Renal cortex interstitium (tissue), 15 donors: ENCODE results near the gene ISYNA1. TPM values are rescaled to one million over a fixed set of nuclear protein-coding genes. Genes with fewer than 3 reads are reported as not detected.

Experiments
- DNase-seq, 11 donors: peaks; one replicate each; pipeline ENCODE4 v3.0.0-alpha.2; 2013; ENCODE audit warnings: low read depth in 9 of 11, low spot score in 4 of 11; ENCODE audit errors: extremely low read depth in 1 of 11
- long read RNA-seq, 16 experiments: transcript quantifications; one replicate each; lab custom pipeline, GENCODE V29; 2026
- polyA plus RNA-seq, 3 donors: library from polyadenylated mRNA; unstranded; fragments of 120-200 nt; gene quantifications; one replicate each; pipeline ENCODE4 v1.2.1, GENCODE V29; 2013; ENCODE audit not compliant: insufficient read length in 3 of 3

ISYNA1 gene
- 100 to 1,000 TPM; 104 to 133 (median 123) TPM for polyA plus RNA-seq
- long read RNA-seq, donor 1, transcript ISYNA1-201 (11 exons, 2,420 nt) = major isoform, 27 of 39 reads
- long read RNA-seq, donor 1, transcript ISYNA1-209 (3 exons, 696 nt) = minor isoform, 7 of 39 reads
- long read RNA-seq, donor 1, partial matches to known transcripts = 0 of 39 reads
- long read RNA-seq, donor 1, other reads (novel, unspliced or antisense) = 0 of 39 reads
- long read RNA-seq, donor 2, transcript ISYNA1-201 (11 exons, 2,420 nt) = major isoform, 29 of 43 reads
- long read RNA-seq, donor 2, partial matches to known transcripts = 10 of 43 reads
- long read RNA-seq, donor 2, other reads (novel, unspliced or antisense) = 0 of 43 reads
- long read RNA-seq, donor 3, transcript ISYNA1-201 (11 exons, 2,420 nt) = major isoform, 52 of 121 reads
- long read RNA-seq, donor 3, transcript ISYNA1-209 (3 exons, 696 nt) = minor isoform, 15 of 121 reads
- long read RNA-seq, donor 3, partial matches to known transcripts = 34 of 121 reads
- long read RNA-seq, donor 3, other reads (novel, unspliced or antisense) = 16 of 121 reads
- long read RNA-seq, donor 4, transcript ISYNA1-201 (11 exons, 2,420 nt) = major isoform, 29 of 71 reads
- long read RNA-seq, donor 4, transcript ISYNA1-209 (3 exons, 696 nt) = minor isoform, 24 of 71 reads
- long read RNA-seq, donor 4, partial matches to known transcripts = 10 of 71 reads
- long read RNA-seq, donor 4, other reads (novel, unspliced or antisense) = 0 of 71 reads
- long read RNA-seq, donor 5, transcript ISYNA1-209 (3 exons, 696 nt) = minor isoform, 20 of 132 reads
- long read RNA-seq, donor 5, transcript ISYNA1-201 (11 exons, 2,420 nt) = major isoform, 57 of 132 reads
- long read RNA-seq, donor 5, partial matches to known transcripts = 33 of 132 reads
- long read RNA-seq, donor 5, other reads (novel, unspliced or antisense) = 14 of 132 reads
- long read RNA-seq, donor 6, transcript ISYNA1-209 (3 exons, 696 nt) = minor isoform, 13 of 59 reads
- long read RNA-seq, donor 6, transcript ISYNA1-201 (11 exons, 2,420 nt) = major isoform, 27 of 59 reads
- long read RNA-seq, donor 6, partial matches to known transcripts = 16 of 59 reads
- long read RNA-seq, donor 6, other reads (novel, unspliced or antisense) = 0 of 59 reads
- long read RNA-seq, donor 7, transcript ISYNA1-209 (3 exons, 696 nt) = minor isoform, 9 of 163 reads
- long read RNA-seq, donor 7, transcript ISYNA1-201 (11 exons, 2,420 nt) = major isoform, 42 of 163 reads
- long read RNA-seq, donor 7, partial matches to known transcripts = 83 of 163 reads
- long read RNA-seq, donor 7, other reads (novel, unspliced or antisense) = 27 of 163 reads
- long read RNA-seq, donor 8 = 0 reads
- long read RNA-seq, donor 9, transcript ISYNA1-201 (11 exons, 2,420 nt) = major isoform, 33 of 86 reads
- long read RNA-seq, donor 9, transcript ISYNA1-209 (3 exons, 696 nt) = minor isoform, 23 of 86 reads
- long read RNA-seq, donor 9, partial matches to known transcripts = 29 of 86 reads
- long read RNA-seq, donor 9, other reads (novel, unspliced or antisense) = 0 of 86 reads
- long read RNA-seq, donor 10, transcript ISYNA1-209 (3 exons, 696 nt) = minor isoform, 9 of 59 reads
- long read RNA-seq, donor 10, transcript ISYNA1-201 (11 exons, 2,420 nt) = major isoform, 29 of 59 reads
- long read RNA-seq, donor 10, partial matches to known transcripts = 17 of 59 reads
- long read RNA-seq, donor 10, other reads (novel, unspliced or antisense) = 0 of 59 reads
- long read RNA-seq, donor 11, transcript ISYNA1-209 (3 exons, 696 nt) = major isoform, 17 of 120 reads
- long read RNA-seq, donor 11, transcript ISYNA1-201 (11 exons, 2,420 nt) = minor isoform, 14 of 120 reads
- long read RNA-seq, donor 11, partial matches to known transcripts = 64 of 120 reads
- long read RNA-seq, donor 11, other reads (novel, unspliced or antisense) = 24 of 120 reads
- long read RNA-seq, donor 12, transcript ISYNA1-201 (11 exons, 2,420 nt) = major isoform, 16 of 30 reads
- long read RNA-seq, donor 12, partial matches to known transcripts = 10 of 30 reads
- long read RNA-seq, donor 12, other reads (novel, unspliced or antisense) = 0 of 30 reads
- long read RNA-seq, donor 13, transcript ISYNA1-209 (3 exons, 696 nt) = minor isoform, 12 of 113 reads
- long read RNA-seq, donor 13, transcript ISYNA1-201 (11 exons, 2,420 nt) = major isoform, 45 of 113 reads
- long read RNA-seq, donor 13, partial matches to known transcripts = 43 of 113 reads
- long read RNA-seq, donor 13, other reads (novel, unspliced or antisense) = 7 of 113 reads
- long read RNA-seq, donor 14, transcript ISYNA1-201 (11 exons, 2,420 nt) = major isoform, 37 of 45 reads
- long read RNA-seq, donor 14, transcript ISYNA1-209 (3 exons, 696 nt) = minor isoform, 6 of 45 reads
- long read RNA-seq, donor 14, partial matches to known transcripts = 0 of 45 reads
- long read RNA-seq, donor 14, other reads (novel, unspliced or antisense) = 0 of 45 reads
- long read RNA-seq, donor 15, transcript ISYNA1-201 (11 exons, 2,420 nt) = major isoform, 20 of 35 reads
- long read RNA-seq, donor 15, transcript ISYNA1-209 (3 exons, 696 nt) = minor isoform, 10 of 35 reads
- long read RNA-seq, donor 15, partial matches to known transcripts = 5 of 35 reads
- long read RNA-seq, donor 15, other reads (novel, unspliced or antisense) = 0 of 35 reads
- long read RNA-seq, donor 16, transcript ISYNA1-209 (3 exons, 696 nt) = minor isoform, 35 of 225 reads
- long read RNA-seq, donor 16, transcript ISYNA1-201 (11 exons, 2,420 nt) = major isoform, 95 of 225 reads
- long read RNA-seq, donor 16, partial matches to known transcripts = 73 of 225 reads
- long read RNA-seq, donor 16, other reads (novel, unspliced or antisense) = 10 of 225 reads

DNA sequence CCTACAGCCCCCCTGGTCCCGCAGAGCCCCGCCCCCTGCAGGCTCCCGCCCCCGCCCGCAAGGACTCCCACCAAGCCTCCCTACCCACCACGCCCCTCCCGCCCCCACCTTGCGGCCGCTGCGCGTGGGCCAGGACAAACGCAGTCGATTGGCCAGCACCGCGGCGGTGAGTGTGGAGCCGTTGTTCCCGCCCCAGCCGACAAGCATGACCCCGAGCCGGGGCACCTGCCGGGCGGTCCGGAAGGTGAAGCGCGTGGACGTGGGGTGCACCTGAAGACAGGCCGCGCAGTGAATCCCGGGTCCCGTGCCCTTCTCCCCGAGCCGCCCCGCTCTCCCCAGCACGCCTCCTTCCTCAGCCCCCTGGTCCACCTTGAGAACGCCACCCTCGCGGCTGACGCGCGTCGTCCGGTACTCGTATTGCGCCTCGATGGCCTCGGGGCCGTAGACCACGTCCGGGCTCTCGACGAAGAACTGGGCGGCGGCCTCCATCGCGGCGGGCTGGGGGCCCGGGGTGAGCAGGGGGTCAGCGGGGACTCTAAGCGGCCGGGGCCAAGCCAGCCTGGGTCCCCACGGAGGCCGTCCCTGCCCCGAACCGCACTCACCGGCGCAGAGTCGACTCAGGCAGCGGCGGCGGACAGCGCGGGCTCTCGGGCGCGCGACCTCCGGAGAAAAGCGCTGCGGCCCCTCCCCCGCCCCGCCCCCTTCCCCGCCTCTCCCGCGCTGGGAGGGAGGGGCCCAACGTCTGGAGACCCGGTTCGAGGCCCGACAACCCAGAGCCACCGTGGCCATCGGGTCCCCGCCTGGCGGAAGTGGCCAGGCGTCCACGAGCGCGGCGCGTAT is at the start of gene ISYNA1:
Gene ISYNA1 (minus strand): TSS at position 643 of the 840 bp plus-strand sequence. CDS start 154 bp downstream, at position 489.
- no peak for DNase-seq

DNA sequence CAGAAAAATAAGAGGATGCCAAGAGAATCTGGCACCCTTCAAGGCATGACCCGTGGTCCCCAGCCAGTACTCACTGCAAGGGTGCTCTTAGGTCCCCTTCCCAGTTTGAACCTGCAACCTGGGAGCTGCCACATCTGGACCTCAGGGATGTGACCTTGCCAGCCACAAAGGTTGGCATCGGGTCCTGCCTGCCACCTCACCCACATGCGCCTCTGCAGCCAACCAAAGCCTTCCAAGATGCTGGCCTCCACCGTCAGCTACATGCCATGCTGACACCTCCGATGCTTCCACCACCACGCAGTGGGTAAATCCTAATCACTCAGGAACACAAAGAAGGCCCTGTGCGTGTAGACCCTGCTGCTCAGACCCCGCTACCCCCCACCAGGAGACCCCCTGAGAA is 48.8 kb upstream of the ISYNA1 start:
- no peak for DNase-seq

DNA sequence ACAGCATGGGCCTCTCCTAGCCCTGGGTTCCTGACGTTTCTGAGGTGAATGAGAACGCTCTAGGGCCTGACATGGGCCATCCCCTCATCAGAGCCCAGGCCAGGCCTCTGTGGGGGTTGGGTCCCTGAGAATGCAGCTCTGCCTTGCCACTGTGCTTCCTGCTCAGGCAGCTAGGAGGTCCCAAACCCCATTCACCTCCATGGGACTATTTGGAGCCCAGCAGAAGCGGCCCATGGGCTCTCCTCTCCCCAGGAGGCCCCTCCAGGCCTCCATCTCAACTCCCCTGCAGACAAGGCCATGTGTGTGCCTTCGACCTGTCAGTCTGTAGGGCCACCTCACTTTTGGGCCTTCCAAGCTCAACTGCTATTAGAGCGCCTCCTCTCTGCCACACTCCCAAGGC is 47.1 kb upstream of the ISYNA1 start:
- no peak for DNase-seq

DNA sequence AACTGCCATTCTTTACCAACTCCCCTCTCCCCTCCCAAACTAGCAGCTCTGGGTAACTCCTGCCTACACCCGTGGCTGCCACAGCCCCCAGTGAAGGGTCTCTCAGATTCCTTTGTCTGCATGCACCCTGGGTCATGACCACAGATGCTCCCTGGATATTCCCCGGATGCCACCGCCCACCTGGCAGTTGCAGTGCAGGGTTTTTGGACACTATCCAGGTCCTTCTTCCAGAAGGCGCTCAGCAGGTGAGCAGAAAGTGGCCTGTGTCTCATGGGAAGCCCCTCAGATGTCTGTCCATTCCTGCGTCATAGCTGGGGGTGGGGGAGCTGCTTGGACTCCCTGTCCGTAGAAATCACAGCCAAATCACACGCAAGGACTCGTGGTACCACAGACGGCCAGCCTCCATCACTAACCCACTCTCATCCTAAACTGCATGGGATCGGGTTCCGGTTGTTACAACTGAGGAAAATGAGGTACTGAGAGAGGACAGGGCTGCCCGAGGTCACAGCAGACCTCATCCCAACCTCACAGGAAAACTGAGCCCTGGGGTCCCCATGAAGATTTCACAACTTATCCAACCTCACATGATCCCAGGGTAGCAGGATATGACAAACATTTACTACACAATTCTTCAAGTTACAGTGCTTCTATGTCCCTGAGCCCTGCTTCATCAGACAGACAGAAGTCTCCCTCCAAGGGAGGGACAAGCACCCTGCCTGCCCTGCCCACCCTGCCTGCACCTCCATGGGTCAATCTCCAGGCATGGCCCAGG is 45.4 kb upstream of the ISYNA1 start:
- no peak for DNase-seq

DNA sequence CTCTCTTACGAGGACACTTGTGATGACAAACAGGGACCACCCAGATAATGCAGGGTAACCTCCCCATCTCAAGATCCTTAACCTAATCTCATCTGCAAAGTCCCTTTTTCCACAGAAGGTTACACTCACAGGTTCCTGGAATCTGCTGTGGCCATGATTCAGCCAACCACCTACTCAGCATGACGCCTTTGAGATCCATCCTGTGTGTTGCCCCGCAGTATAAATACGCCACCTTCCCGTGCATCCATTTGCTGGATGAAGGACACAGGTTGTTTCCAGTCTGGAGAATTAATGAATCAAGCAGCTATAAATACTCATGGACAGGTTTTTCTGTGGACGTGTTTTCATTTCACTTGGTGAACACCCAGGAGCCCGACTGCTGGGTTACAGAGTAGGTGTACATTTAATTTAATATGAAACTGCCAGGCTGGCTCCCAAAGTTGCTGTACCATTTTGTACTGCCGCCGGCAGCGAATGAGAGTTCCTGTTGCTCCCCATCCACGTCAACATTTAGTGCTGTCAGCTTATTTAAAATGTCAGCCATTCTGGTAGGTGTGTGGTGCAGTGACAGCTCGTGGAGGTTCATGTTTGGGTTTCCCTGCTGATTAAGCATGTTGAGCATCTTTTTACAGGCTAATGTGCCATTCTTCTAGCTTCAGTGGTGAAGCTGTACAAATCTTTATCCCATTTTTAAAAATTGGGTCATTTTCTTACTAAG is 43.7 kb upstream of the ISYNA1 start:
- DNase-seq = no peak

DNA sequence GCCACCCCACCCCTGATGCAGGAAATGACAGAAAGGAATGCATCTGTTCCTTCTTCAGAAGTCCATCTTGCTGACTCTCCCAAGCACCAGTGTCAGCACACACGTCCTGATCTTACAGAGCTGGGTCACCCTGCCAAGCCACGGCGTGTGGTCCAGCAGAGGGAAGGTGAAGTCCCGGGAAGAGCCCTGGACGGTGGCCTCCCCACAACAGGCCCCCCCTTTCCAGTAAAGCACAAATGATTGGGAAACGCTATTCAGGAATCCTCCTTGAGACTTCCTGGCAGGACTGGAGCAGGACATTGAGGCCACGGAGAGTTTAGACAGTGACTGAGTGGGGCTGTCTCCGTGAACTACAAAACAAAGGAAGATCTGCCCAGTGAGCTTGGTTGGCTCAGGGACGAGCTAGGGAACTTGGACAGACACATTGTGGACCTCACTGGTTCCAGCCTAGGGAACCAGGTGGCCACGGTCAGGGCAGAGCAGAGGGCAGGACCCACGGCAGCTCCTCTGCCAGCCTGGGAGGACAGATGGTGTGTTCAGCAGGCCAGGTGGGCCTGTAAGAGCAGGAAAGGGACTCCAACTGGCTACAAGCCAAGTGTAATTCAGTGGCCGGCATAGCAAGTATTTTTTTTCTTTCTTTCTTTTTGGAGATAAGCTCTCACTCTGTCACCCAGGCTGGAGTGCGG is 42.2 kb upstream of the ISYNA1 start:
- DNase-seq = no peak

DNA sequence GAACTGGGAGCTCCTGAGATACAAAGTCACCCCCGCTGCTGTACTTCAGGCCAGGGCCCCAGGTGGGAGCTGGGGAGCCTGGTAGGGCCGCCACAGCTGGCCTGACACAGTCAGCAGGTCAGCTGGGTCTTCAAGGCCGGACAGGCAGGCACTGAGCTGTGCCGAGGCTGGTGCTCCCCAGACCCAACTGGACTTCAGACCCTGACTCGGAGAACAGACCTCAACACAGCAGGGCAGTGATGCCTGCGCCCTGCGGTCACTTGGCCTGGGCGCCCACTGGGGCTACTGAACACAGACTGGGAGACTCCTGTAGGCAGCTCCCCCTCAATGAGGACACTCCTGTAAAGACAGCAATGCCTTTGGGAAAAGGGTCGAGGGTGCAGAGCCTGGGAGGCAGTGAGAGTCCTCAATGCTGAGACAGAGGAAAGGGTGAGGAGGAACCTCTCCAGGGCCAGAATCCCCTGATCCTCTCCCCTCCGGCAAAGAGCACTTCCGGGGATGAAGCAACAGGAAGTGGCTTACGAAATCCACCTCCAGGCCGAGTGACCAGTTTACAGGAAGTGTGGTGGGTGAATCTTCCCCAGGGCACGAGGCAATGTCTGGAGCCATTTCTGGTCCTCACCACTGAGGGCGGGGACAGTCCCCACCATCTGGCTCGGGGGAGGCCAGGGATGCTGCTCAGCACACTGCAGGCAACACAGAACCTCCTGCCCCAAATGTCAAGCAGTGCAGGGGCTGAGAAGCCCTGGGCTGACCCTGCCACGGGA is 40.8 kb upstream of the ISYNA1 start:
- no peak for DNase-seq

DNA sequence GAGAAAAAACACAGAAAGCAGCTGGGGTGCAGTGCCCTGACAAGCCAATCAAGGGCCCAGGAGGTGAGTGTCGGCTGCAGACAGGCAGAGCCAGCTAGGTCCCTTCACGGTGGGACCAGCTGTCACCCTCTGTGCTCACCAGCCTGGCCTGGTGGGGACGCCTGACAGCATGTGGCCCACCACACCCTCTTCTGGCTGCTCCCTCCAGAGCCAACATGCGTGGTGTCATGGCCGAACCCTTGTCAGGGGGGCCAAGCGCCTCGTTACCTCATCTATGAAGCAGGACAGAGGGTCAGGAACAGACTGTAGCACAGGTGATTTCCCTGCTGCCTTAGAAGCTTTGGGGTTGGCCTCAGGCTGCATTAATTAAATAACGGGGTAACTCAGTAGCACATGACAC is 40.0 kb upstream of the ISYNA1 start:
- DNase-seq = no peak

DNA sequence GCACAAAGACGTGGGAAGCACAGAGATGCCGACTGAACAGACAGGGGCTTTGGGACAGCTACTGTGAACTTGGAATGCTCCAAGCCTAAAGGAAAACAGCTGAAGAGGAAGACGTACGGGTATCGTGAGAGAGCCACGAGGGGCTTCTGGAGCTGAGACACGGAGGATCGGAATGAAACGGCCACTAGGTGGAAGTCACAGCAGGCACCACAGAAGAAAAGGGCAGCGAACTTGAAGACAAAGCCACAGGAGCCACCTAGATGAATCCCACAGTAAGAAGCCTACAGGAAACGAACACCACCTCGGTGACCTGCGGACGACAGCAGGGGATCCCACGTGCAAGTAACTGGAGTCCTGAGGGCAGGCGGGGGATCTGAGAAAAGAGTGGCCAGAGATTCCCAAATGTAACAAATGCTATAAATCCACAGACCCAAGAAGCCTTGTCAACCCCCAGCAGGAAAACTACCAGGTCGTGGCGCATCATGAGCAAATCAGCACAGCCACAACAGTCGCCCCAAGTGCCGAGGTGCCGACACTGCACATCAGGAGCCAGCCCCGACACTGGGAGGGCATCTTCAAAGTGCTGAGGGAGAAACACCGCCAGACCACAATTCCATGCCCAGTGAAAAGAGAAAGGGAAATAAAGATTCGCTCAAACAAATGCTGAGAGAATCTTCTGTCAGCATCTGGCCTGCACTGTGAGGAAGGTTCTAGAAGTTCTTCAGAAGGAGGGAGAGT is 39.3 kb upstream of the ISYNA1 start:
- no peak for DNase-seq

DNA sequence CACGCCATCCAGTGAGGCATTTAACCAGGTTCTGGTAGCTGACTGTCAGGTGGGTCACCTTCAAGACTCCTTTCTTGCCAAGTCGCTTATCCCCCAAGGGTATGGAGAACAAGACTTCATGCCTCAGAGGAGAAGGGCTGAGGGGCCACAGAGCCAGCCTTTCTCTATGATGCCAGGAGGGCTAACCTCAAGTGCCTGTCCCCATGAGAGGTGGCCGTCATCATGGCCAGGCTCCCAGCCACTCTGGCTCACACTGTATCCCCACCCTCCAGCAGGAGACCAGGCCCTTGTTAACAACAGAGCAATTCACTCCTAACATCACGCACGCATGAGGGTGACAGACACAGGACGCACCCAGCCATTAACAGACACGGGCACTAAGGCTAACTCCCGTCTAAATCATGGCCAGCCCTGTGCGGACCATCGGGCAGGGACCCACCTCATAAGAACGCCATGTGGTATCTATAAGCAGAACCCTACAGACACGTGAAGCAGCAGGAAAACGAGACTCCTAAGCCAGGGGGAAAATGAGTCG is 38.6 kb upstream of the ISYNA1 start:
- DNase-seq = no peak

DNA sequence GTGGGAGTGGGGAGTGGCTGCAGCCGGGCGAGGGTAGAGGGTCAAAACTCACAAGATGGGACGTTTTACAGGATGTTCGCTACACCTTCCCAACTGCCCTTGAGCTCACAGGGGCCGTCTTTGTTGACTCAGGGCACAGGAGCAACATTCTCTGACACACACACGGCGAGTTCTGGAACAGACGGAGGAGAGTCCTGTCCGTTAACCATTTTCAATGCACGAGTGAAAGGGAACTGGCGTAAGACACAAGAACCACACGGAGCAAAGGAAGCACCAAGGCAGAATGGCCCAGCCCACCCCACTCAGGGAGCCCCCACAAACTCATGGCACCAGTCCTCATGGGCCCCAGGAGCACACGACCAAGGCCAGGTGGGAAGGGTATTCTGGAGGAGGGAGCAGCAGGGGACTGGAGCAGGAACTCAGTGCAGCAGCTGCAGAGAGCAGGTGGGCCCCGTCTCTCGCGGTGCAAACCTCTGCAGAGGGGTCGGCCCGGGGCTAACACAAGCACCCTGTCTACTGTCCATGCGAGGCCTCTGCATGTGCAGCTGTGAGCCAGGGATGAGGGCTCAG is 37.9 kb upstream of the ISYNA1 start:
- no peak for DNase-seq
